ENCODE data around the gene MMAA.
"Not testable (repeated sequence)": the region's sequence is repeated elsewhere in the genome, so short reads cannot be mapped to it uniquely, and the experiment has no call there.

Gene MMAA

GRCh38 chr4:145619639-145619996 is 433 bp downstream of the MMAA start:
- TF ChIP-seq CTCF (IDR thresholded peaks at IDR 0.05; ENCODE audit: low read depth, low read length, missing control alignments): no peak
- H3K4me3 ChIP-seq (replicated peaks; ENCODE audit: low read depth, low read length): peak overlapping the region; percentile 86
- peak; percentile 15 for DNase-seq (ENCODE audit: extremely low read depth, low read depth)

- not testable (repeated sequence) for DNase-seq (ENCODE audit: extremely low read depth, low read depth); H3K4me3 ChIP-seq (replicated peaks; ENCODE audit: low read depth, low read length)
Observed at GRCh38 chr4:145622067-145622466, 2.9 kb downstream of the MMAA start.

GRCh38 chr4:145623831-145624230 is 4.6 kb downstream of the MMAA start:
- TF ChIP-seq CTCF (IDR thresholded peaks at IDR 0.05; ENCODE audit: low read depth, low read length, missing control alignments): no peak
- no peak for DNase-seq (ENCODE audit: extremely low read depth, low read depth)
- no peak overlapping the region for H3K4me3 ChIP-seq (replicated peaks; ENCODE audit: low read depth, low read length)

- no peak for TF ChIP-seq CTCF (IDR thresholded peaks at IDR 0.05; ENCODE audit: low read depth, low read length, missing control alignments)
- no peak overlapping the region for H3K4me3 ChIP-seq (replicated peaks; ENCODE audit: low read depth, low read length)
- no peak for DNase-seq (ENCODE audit: extremely low read depth, low read depth)
Observed at GRCh38 chr4:145625677-145626622, 6.8 kb downstream of the MMAA start.

GRCh38 chr4:145626623-145626982 is 7.4 kb downstream of the MMAA start:
- no peak for DNase-seq (ENCODE audit: extremely low read depth, low read depth)
- no peak for TF ChIP-seq CTCF (IDR thresholded peaks at IDR 0.05; ENCODE audit: low read depth, low read length, missing control alignments)
- H3K4me3 ChIP-seq (replicated peaks; ENCODE audit: low read depth, low read length): no peak overlapping the region

- no peak for DNase-seq (ENCODE audit: extremely low read depth, low read depth)
- TF ChIP-seq CTCF (IDR thresholded peaks at IDR 0.05; ENCODE audit: low read depth, low read length, missing control alignments): no peak
- no peak overlapping the region for H3K4me3 ChIP-seq (replicated peaks; ENCODE audit: low read depth, low read length)
Observed at GRCh38 chr4:145635117-145635516, 15.9 kb downstream of the MMAA start.

GRCh38 chr4:145635630-145636029 is 16.4 kb downstream of the MMAA start:
- no peak for TF ChIP-seq CTCF (IDR thresholded peaks at IDR 0.05; ENCODE audit: low read depth, low read length, missing control alignments)
- no peak for DNase-seq (ENCODE audit: extremely low read depth, low read depth)
- no peak overlapping the region for H3K4me3 ChIP-seq (replicated peaks; ENCODE audit: low read depth, low read length)
